PC-3 (cell line): ENCODE data around the gene AHSP. TPM values are rescaled to one million over a fixed set of nuclear protein-coding genes. Genes with fewer than 3 reads are reported as not detected.

Source experiments
- ATAC-seq: fragments of 200-7000 bp; cut with Tn5 transposase; 2 replicates; pipeline ENCODE4 v1.9.1; 2020; ENCODE audit warnings: mild to moderate bottlenecking, moderate library complexity
- BruUV-seq: library from RNA; stranded (reverse); fragments of 400-500 nt; replicated peaks from 2 replicates; lab custom pipeline; 2021; lab: Mats Ljungman, UMichigan
- CTCF ChIA-PET: fragments of 300-600 bp; sonication (Branson Sonifier 250); formaldehyde crosslinking; loops from one replicate; lab custom pipeline; 2022; ENCODE audit warnings: antibody characterized with exemption; lab: Charles Lee
- POLR2A ChIA-PET: fragments of 300-600 bp; sonication (Branson Sonifier 250); formaldehyde crosslinking; loops from one replicate; lab custom pipeline; 2022; ENCODE audit warnings: antibody characterized with exemption; ENCODE audit not compliant: unreplicated experiment; lab: Charles Lee
- DNase-seq: peaks from one replicate; pipeline ENCODE4 v3.0.0-alpha.2; 2015
- H2AFZ ChIP-seq: fragments of 300-600 bp; sonication (generic); 2 replicates; pipeline ENCODE4 v1.6.0; 2016; ENCODE audit warnings: antibody characterized with exemption, low read length
- H3F3A ChIP-seq: fragments of 300-600 bp; sonication (generic); one replicate; pipeline ENCODE4 v1.6.0; 2017; ENCODE audit warnings: antibody characterized with exemption, low read length, control low read depth, mild to moderate bottlenecking; ENCODE audit not compliant: unreplicated experiment
- H3K27ac ChIP-seq: fragments of 300-600 bp; sonication (generic); 2 replicates; pipeline ENCODE4 v1.5.1; 2016; ENCODE audit warnings: mild to moderate bottlenecking, low read length
- H3K27me3 ChIP-seq: fragments of 300-600 bp; sonication (generic); 2 replicates; pipeline ENCODE4 v1.6.1; 2016; ENCODE audit warnings: low read length, mixed read lengths
- H3K36me3 ChIP-seq: fragments of 300-600 bp; sonication (generic); 2 replicates; pipeline ENCODE4 v1.6.1; 2016; ENCODE audit warnings: low read depth, mixed run types, low read length, mixed read lengths
- H3K4me1 ChIP-seq: fragments of 300-600 bp; sonication (generic); 2 replicates; pipeline ENCODE4 v1.5.1; 2016; ENCODE audit warnings: low read length; ENCODE audit not compliant: insufficient read depth
- H3K4me2 ChIP-seq: fragments of 300-600 bp; sonication (generic); 2 replicates; pipeline ENCODE4 v1.6.0; 2016; ENCODE audit warnings: low read length
- H3K4me3 ChIP-seq: fragments of 300-600 bp; sonication (generic); 2 replicates; pipeline ENCODE4 v1.5.1; 2016; ENCODE audit warnings: mild to moderate bottlenecking, low read length, mixed read lengths
- H3K79me2 ChIP-seq: fragments of 300-600 bp; sonication (generic); 2 replicates; pipeline ENCODE4 v1.6.1; 2017; ENCODE audit warnings: low read length, mixed read lengths
- H3K9ac ChIP-seq: fragments of 300-600 bp; sonication (generic); 2 replicates; pipeline ENCODE4 v1.6.0; 2016; ENCODE audit warnings: mild to moderate bottlenecking, low read length
- H3K9me2 ChIP-seq: fragments of 300-600 bp; sonication (generic); replicated peaks from 2 replicates; pipeline ENCODE4 v1.6.1; 2016; ENCODE audit warnings: mixed run types, low read length, mixed read lengths
- H3K9me3 ChIP-seq: fragments of 300-600 bp; sonication (generic); 2 replicates; pipeline ENCODE4 v1.6.1; 2016; ENCODE audit warnings: low read length, mixed read lengths
- H4K20me1 ChIP-seq: fragments of 300-600 bp; sonication (generic); 2 replicates; pipeline ENCODE4 v1.6.1; 2016; ENCODE audit warnings: low read length, mixed read lengths
- CTCF ChIP-seq: fragments of 300-600 bp; sonication (generic); conservative IDR thresholded peaks from 2 replicates; pipeline ENCODE4 v1.5.1; 2017; ENCODE audit warnings: antibody characterized with exemption, low read depth, mild to moderate bottlenecking, low read length
- EZH2 ChIP-seq: fragments of 300-600 bp; sonication (generic); IDR thresholded peaks from one replicate; pipeline ENCODE4 v1.6.1; 2017; ENCODE audit warnings: antibody characterized with exemption, mild to moderate bottlenecking, low read length; ENCODE audit not compliant: unreplicated experiment
- EZH2phosphoT487 ChIP-seq: fragments of 300-600 bp; sonication (generic); IDR thresholded peaks from 2 replicates; pipeline ENCODE4 v1.6.1; 2018; ENCODE audit warnings: mild to moderate bottlenecking, antibody characterized with exemption, low read length, borderline replicate concordance
- intact Hi-C: fragments of 100-400 bp; cut with micrococcal nuclease; formaldehyde crosslinking; loops from 2 replicates; pipeline ENCODE4 v1.9.0; 2023
- total RNA-seq: library from RNA; depleted of rRNA; stranded (reverse); fragments of >200 nt; gene quantifications from 2 replicates; pipeline ENCODE4 v1.2.3, GENCODE V29; 2014

The AHSP gene
- total RNA-seq, 1 experiment from 2014 or later, result not detected

GRCh38 chr16:31532896-31533295 is 5.2 kb downstream of the AHSP start:
- peaks cover 9% of the 10 kb centered on the region; the same call in 1 of the 2 replicates for H3K27me3 ChIP-seq
- ChIA-PET POLR2A (no interaction called here), CTCF (no interaction called here)
- H3K27ac ChIP-seq, result no peak overlapping the region
- intact Hi-C loops, result no loop called here
- no peak for ATAC-seq
- no peaks in the 10 kb centered on the region for H3K4me1 ChIP-seq
- no peak overlapping the region for H3K4me3 ChIP-seq
- no peaks in the 10 kb centered on the region for H3F3A ChIP-seq
- no peak for TF ChIP-seq CTCF
- H3K9ac ChIP-seq, result no peak overlapping the region
- no peak overlapping the region for H3K4me2 ChIP-seq
- H3K36me3 ChIP-seq, result no peaks in the 10 kb centered on the region
- no TSS peak for BruUV-seq
- H2AFZ ChIP-seq, result no peak overlapping the region
- no peaks in the 10 kb centered on the region for H3K9me2 ChIP-seq
- no peaks in the 10 kb centered on the region for H3K9me3 ChIP-seq
- H4K20me1 ChIP-seq, result no peaks in the 10 kb centered on the region
- DNase-seq, result no peak
- no peaks in the 10 kb centered on the region for H3K79me2 ChIP-seq

- no peaks in the 10 kb centered on the region for H3K27me3 ChIP-seq
- no TSS peak for BruUV-seq
- no peak for TF ChIP-seq EZH2phosphoT487
- no peak for TF ChIP-seq EZH2
- TF ChIP-seq CTCF, result no peak
Measured at GRCh38 chr16:31535737-31536136, 8.0 kb downstream of the AHSP start.

GRCh38 chr16:31536804-31537361 is 9.2 kb downstream of the AHSP start:
- H2AFZ ChIP-seq, result no peak overlapping the region
- CTCF ChIA-PET, result no interaction called here
- no peaks in the 10 kb centered on the region for H4K20me1 ChIP-seq

More at GRCh38 chr16:31535737-31536136, 8.0 kb downstream of the AHSP start:
- no peaks in the 10 kb centered on the region for H4K20me1 ChIP-seq
- no peaks in the 10 kb centered on the region for H3F3A ChIP-seq
- no peaks in the 10 kb centered on the region for H3K4me1 ChIP-seq
- intact Hi-C loops, result no loop called here
- no peaks in the 10 kb centered on the region for H3K36me3 ChIP-seq
- no peak overlapping the region for H3K4me3 ChIP-seq
- no peaks in the 10 kb centered on the region for H3K79me2 ChIP-seq
- no peak overlapping the region for H3K27ac ChIP-seq
- POLR2A ChIA-PET, result no interaction called here
- H3K9ac ChIP-seq, result no peak overlapping the region
- ATAC-seq (no peak), DNase-seq (no peak)
- H3K4me2 ChIP-seq, result no peak overlapping the region
- H3K9me3 ChIP-seq, result no peaks in the 10 kb centered on the region
- CTCF ChIA-PET, result no interaction called here
- H2AFZ ChIP-seq, result no peak overlapping the region
- no peaks in the 10 kb centered on the region for H3K9me2 ChIP-seq

More at GRCh38 chr16:31536804-31537361, 9.2 kb downstream of the AHSP start:
- Histone ChIP-seq H3K9me3 (no peaks in the 10 kb centered on the region), H3K9me2 (no peaks in the 10 kb centered on the region), H3F3A (no peaks in the 10 kb centered on the region), H3K27me3 (no peaks in the 10 kb centered on the region), H3K79me2 (no peaks in the 10 kb centered on the region), H3K4me1 (no peaks in the 10 kb centered on the region), H3K4me2 (no peak overlapping the region), H3K36me3 (no peaks in the 10 kb centered on the region), H3K27ac (no peak overlapping the region), H3K9ac (no peak overlapping the region), H3K4me3 (no peak overlapping the region)
- no TSS peak for BruUV-seq
- POLR2A ChIA-PET, result no interaction called here
- intact Hi-C loops, result no loop called here
- no peak for TF ChIP-seq EZH2
- TF ChIP-seq EZH2phosphoT487, result no peak
- no peak for TF ChIP-seq CTCF
- ATAC-seq (no peak), DNase-seq (no peak)
